ENCODE results near the gene MSH4.
A peak's percentile ranks its signal among the peaks of the same experiment; 100 is the strongest.
"Not testable (repeated sequence)": the region's sequence is repeated elsewhere in the genome, so short reads cannot be mapped to it uniquely, and the experiment has no call there.

The MSH4 gene

DNA sequence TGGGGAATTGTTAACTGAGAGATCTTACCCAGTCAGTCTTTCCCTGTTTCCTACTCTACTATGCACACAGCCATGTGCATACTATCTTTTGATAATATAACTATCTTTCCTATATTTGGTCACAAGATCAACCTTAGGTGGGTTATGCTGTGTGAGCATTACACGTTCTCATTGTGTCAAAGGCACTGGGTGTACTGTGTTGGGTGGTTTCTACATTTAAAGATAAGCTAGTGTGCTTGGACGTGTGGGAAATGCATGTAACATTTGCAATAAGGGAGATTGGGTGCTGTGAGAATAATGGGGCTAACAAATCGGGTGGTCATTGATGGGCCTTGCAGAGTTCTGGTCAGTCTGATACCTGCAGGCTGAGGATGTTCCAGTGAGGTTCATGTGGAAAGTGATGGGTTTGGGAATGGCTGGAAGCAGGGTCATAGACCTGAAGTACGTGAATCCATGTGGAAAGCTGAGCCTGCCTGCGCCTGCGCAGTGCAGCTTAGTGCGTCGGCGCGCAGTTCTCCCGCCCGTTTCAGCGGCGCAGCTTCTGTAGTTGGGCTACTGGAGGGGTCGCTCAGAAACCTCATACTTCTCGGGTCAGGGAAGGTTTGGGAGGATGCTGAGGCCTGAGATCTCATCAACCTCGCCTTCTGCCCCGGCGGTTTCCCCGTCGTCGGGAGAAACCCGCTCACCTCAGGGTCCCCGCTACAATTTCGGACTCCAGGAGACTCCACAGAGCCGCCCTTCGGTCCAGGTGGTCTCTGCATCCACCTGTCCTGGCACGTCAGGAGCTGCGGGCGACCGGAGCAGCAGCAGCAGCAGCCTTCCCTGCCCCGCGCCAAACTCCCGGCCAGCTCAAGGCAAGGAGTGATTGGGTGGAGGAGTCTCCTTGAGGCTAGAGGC, at the start of gene MSH4:
MSH4 (plus strand) TSS at position 507 of the 897 bp plus-strand sequence; CDS start at position 611, 104 bp downstream.
- CTCF ChIA-PET, result interaction anchor here (1.2 to 1.5 kb wide), 3 partner anchors 10 to 18 kb away, joined by 3 to 4 read pairs (median 4); partner anchors contain the start of gene RABGGTB
- POLR2A ChIA-PET, result interaction anchor here (1.2 kb wide), 1 partner anchor 11 kb away, joined by 4 read pairs; the partner anchor contains the start of gene RABGGTB
- DNase-seq (ENCODE audit: extremely low spot score), result peak; percentile 10
- TF ChIP-seq, protein P1, sequence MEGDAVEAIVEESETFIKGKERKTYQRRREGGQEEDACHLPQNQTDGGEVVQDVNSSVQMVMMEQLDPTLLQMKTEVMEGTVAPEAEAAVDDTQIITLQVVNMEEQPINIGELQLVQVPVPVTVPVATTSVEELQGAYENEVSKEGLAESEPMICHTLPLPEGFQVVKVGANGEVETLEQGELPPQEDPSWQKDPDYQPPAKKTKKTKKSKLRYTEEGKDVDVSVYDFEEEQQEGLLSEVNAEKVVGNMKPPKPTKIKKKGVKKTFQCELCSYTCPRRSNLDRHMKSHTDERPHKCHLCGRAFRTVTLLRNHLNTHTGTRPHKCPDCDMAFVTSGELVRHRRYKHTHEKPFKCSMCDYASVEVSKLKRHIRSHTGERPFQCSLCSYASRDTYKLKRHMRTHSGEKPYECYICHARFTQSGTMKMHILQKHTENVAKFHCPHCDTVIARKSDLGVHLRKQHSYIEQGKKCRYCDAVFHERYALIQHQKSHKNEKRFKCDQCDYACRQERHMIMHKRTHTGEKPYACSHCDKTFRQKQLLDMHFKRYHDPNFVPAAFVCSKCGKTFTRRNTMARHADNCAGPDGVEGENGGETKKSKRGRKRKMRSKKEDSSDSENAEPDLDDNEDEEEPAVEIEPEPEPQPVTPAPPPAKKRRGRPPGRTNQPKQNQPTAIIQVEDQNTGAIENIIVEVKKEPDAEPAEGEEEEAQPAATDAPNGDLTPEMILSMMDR (IDR thresholded peaks at IDR 0.05; ENCODE audit: control extremely low read depth, extremely low read depth, low read depth, missing control alignments), result no peak

DNA sequence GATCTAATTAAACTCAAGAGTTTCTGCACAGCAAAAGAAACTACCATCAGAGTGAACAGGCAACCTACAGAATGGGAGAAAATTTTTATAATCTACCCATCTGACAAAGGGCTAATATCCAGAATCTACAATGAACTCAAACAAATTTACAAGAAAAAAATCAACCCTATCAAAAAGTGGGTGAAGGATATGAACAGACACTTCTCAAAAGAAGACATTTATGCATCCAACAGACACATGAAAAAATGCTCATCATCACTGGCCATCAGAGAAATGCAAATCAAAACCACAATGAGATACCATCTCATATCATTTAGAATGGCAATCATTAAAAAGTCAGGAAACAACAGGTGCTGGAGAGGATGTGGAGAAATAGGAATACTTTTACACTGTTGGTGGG, 39.5 kb upstream of the MSH4 start:
- CTCF ChIA-PET, POLR2A ChIA-PET: not testable (repeated sequence)

DNA sequence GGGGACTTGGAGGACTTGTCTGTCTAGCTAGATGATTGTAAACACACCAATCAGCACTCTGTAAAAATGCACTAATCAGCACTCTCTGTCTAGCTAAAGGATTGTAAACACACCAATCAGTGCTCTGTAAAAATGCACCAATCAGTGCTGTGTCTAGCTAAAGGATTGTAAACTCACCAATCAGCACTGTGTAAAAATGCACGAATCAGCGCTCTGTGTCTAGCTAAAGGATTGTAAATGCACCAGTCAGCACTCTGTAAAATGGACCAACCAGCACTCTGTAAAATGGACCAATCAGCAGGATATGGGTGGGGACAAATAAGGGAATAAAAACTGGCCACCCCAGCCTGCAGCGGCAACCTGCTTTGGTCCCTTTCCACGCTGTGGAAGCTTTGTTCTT, 38.1 kb upstream of the MSH4 start:
- DNase-seq (ENCODE audit: extremely low spot score); POLR2A ChIA-PET; CTCF ChIA-PET: not testable (repeated sequence)

More for the DNA sequence above, 39.5 kb upstream of the MSH4 start:
- not testable (repeated sequence) for DNase-seq (ENCODE audit: extremely low spot score)

DNA sequence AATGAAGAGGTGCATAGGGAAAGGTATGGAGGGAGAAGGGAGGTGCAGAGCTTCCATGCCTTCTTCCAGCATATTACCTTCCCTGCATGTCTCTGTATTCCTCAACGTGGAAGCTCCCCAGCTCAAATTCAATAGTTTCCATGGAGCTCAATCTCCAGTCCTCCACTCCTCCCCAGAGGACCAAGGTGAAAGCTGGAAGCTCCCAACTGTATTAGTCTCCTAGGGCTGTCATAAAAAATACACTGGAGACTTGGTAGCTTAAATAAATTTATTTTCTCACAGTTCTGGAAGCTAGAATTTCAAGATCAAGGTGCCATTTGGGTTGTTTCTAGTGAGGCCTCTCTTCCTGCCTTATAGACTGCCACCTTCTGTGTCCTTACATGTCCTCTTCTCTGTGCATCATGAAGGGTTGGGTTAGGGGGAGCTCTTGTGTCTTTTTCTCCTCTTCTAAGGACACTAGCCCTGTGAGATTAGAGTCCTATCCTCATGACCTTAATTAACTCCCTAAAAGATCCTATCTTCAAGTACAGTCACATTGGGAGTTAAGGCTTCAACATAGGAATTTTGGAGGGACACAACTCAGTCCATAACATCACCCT, 32.5 kb upstream of the MSH4 start:
- TF ChIP-seq, protein P1 (IDR thresholded peaks at IDR 0.05; ENCODE audit: control extremely low read depth, extremely low read depth, low read depth, missing control alignments), result no peak
- POLR2A ChIA-PET, result no interaction called here
- no peak for DNase-seq (ENCODE audit: extremely low spot score)
- CTCF ChIA-PET, result interaction anchor here (0.9 to 2.4 kb wide), 5 partner anchors 8 to 32 kb away, joined by 3 to 8 read pairs (median 5); no protein-coding TSS in a partner anchor

DNA sequence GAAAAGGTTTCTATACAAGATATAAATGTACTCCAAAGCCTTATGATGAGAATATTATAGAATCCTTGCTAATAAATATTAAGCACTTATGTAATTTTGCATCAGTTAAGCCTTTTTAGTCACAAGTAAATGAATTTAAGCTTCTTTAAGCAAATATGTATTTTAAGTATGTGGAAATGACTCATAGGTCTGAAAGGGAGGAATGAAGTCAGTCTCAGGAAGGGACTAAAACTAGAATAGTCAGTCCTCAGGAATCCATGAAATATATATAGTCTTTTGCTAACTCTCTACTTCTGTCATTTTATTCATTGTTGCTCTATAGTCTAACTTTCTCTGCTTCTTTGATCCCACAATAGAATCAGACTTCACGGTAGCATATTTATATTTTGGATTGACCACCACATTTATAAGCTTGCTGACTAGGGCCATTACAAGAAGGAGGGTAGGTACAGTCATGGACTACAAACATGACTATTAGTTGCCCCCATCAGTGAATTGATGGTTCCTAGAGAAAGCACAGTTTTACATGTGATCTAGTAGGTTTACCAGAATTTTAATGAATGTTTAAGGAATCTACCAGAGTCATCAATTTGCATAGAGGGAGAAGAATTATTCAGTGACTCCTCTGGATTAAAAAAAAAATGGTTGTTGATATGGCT, 30.9 kb upstream of the MSH4 start:
- TF ChIP-seq, protein P1 (IDR thresholded peaks at IDR 0.05; ENCODE audit: control extremely low read depth, extremely low read depth, low read depth, missing control alignments), result no peak
- ChIA-PET POLR2A (no interaction called here), CTCF (no interaction called here)
- no peak for DNase-seq (ENCODE audit: extremely low spot score)

DNA sequence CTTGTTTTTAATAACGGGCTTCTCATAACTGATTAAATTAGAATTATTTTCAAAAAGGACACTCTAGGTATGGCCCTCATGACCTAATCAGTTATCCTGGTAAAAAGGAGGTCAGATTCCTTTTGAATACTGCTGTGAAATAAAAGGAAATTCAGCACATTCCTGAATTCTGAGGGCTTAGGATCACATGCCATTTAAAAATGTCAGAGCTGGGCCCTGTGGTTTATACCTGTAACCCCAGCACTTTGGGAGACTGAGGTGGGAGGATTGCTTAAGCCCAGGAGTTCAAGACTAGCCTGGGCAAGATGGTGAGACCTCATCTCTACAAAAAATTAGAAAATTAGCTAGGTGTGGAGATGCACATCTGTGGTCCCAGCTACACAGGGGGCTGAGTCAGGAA, 28.7 kb upstream of the MSH4 start:
- DNase-seq (ENCODE audit: extremely low spot score), result no peak
- POLR2A ChIA-PET, result interaction anchor here (0.6 kb wide), 1 partner anchor 19 kb away, joined by 3 read pairs; no protein-coding TSS in a partner anchor
- CTCF ChIA-PET, result interaction anchor here (1.8 to 2.4 kb wide), 2 partner anchors 10 to 19 kb away, joined by 5 to 9 read pairs; no protein-coding TSS in a partner anchor
- TF ChIP-seq, protein P1 (IDR thresholded peaks at IDR 0.05; ENCODE audit: control extremely low read depth, extremely low read depth, low read depth, missing control alignments), result no peak

DNA sequence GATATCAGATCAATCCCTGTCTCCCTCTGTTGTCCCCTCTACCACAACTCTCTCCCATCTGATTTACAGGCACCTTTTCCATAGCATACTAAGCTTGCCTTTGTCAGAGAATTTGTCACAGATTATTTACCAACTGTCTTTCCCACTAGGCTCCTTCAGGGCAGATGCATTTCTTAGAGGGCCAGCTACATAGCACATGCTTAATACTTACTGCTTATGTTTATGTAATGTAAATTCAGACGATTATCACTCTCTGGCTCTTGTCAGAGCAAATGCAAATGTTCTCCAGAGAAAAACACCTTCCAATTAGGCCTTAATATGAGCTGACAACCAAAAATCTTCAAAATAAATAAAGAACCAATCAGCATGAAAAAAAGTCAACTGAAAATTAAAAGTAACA, 25.9 kb upstream of the MSH4 start:
- no peak for DNase-seq (ENCODE audit: extremely low spot score)
- TF ChIP-seq, protein P1 (IDR thresholded peaks at IDR 0.05; ENCODE audit: control extremely low read depth, extremely low read depth, low read depth, missing control alignments), result no peak
- ChIA-PET CTCF (interaction anchor here (1.7 kb wide), 1 partner anchor 10 kb away, joined by 3 read pairs; no protein-coding TSS in a partner anchor), POLR2A (no interaction called here)
